ENCODE data around the gene SNX22. TPM values are rescaled to one million over a fixed set of nuclear protein-coding genes. Genes with fewer than 3 reads are reported as not detected.

SNX22 gene
- total RNA-seq, 1 donor from 2014 or later, result 4.2 TPM

DNA sequence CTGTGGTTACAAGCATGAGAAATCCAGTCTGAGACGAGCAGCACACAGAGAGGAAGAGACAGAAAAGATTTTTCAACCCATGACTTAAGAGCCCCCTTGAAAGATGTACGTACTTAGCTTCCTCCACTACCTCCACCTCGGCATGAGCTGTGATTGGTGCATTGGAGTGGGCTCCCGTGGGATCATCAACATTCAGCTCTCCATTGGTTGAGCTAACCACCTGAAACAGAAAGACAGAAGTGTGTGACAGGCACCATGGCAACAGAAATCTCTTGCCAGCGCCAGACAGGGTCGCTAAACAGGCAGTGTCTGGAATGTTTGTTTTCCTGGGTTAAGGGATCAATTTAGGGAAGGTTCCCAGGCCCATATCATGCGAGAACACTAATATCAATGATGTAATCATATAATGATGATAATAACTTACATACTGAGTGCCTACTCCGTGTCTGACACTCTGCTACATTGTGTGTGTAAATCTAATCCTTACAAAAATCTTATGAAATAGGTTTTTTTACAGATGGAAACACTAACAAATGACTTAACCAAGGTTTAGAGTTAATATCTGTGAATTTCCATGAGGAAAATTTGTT, 28.8 kb downstream of the SNX22 start:
- intact Hi-C loops (cut with DNase I), result no loop called here
- no peak for ATAC-seq (ENCODE audit: poor library complexity)
- DNase-seq, result no peak

DNA sequence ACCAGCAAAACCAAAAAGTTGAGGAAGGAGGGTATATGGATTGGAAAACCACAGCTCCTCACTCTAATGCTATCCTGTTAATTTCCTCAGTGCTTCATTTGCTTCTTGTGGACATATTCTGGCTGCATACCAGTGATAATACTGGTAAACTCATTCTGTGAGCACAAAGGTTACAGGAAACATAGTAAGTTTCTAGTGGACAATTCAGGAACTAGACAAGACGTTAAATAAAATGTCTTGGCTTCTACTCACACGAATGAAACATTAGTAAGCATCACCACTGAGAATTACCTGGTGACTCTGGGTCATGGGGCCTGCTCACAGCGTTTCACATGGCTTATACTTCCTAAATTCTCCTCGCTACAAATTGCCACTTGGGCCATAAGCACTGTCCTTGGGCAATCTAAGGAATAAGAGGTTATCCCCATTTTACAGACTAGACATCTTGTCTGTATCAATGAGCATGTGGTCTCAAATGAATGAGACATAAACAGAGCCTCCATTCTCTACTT, 31.4 kb downstream of the SNX22 start:
- intact Hi-C loops (cut with DNase I), result no loop called here
- ATAC-seq (ENCODE audit: poor library complexity) (no peak), DNase-seq (no peak)

DNA sequence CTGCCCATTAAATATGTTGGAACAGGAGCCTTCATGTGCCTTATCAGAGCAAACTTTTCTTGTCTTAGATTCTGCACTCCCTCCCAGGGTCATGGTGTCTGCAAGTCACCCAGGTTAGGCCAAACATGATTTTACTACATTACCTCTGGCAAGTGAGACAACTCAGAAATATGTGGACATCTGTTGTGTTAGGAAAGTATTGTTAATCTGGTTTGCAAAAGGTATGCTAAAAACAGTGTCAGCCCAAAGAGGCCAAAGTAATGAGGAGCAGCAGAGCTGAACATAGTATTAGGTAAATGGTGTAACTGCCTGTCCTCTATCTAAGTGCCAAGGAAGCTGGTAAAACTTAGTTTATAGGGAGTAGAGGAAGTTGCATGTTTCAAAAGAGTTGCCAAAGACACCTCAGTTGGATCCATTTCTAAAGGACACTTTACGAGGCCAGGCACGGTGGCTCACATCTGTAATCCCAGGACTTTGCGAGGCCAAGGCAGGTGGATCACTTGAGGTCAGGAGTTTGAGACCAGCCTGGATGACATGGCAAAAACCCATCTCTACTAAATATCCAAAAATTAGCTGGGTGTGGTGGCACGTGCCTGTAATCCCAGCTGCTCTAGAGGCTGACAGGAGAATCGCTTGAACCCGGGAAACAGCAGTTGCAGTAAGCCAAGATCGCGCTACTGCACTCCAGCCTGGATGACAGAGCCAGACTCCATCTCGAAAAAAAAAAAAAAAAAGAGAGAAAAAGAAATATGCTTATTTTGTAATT, 33.8 kb downstream of the SNX22 start:
- DNase-seq (no peak), ATAC-seq (ENCODE audit: poor library complexity) (no peak)
- intact Hi-C loops (cut with DNase I), result no loop called here

DNA sequence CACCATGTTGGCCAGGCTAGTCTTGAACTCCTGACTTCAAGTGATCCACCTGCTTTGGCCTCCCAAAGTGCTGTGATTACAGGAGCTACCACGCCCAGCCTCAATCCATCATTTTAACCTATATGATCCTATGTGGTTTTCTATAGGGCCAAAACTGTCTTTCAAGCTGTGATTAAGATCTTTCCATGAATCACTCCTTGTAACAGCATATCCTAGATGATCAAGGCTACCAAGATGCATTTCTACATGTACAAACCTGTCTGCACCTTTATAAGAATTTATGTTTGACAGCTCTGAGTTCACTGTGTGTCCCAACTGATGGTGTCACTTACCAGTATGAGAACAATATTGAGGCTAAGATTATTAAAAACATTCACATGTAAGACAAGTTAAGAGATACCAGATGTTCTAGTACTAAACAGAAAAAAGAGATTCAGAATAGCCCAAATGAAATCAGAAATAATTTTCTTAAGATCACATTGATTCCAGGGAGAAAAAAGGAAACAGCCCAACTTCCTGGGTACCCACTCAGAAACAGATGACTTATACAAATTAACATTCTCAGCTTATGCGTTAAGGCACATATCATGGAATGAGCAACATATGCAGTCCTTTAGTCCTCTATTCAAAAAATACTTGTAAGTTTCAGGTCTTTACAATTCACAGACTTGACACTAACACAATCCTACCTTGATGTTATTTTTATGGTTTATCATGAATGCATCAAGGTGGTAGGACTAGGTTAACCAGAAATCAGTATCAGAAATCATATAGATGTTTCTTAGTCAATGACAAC, 36.1 kb downstream of the SNX22 start:
- intact Hi-C loops (cut with DNase I), result no loop called here
- DNase-seq (no peak), ATAC-seq (ENCODE audit: poor library complexity) (no peak)

DNA sequence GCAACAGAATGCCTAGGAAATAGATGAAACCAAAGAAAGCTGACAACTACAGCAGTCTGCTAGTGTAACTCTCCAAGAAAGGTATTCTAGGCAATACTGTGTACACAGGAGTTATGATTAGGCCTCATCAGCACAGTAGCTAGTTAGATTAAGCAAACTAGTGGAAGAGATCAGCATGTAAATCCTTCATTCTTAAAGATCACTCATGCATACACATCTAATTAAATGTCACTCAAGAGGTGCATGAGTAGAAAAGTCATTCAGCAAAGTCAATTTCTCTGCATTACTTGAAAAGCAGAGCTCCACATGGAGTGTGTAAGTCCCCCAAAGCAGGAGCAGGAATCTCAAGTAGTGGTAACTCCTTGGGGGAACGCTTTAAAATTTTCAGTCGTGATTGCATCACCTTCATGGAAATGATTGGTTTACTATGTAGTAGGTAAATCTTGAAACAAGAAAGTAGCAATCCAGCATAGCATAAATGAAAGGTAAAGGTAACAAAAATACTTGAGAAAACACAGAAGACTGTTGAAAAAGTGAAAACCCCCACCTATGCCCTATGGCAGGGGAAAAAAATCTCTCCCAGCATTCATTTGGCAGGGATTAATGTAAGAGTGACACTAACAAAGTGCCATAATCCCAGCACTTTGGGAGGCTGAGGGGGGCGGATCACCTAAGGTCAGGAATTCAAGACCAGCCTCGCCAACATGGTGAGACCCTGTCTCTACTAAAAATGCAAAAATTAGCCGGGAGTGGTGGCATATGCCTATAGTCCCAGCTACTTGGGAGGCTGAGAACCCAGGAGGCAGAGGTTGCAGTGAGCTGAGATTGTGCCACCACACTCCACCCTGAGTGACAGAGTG, 40.7 kb downstream of the SNX22 start:
- DNase-seq (no peak), ATAC-seq (ENCODE audit: poor library complexity) (no peak)
- intact Hi-C loops (cut with DNase I), result no loop called here

DNA sequence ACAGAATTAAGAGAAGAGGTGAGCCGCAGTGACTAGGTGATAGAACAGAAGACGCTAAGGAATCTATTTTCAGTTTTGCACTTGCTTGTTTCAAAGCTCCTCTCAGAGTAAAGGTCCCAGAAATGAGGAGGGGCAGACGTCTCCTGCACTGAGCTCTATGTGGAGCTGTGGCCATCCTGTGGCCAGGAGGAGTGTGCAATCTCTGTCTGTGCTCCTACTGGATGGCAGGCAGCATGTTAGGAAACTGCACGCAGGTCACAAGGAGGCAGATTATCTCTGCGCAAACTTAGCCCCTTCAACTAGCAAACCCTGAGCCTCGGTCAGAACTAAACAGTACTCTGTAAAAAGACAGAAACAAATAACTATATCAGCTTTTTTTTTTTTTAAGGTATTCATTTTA, 42.4 kb downstream of the SNX22 start:
- ATAC-seq (ENCODE audit: poor library complexity), result no peak
- intact Hi-C loops (cut with DNase I), result no loop called here
- no peak for DNase-seq

DNA sequence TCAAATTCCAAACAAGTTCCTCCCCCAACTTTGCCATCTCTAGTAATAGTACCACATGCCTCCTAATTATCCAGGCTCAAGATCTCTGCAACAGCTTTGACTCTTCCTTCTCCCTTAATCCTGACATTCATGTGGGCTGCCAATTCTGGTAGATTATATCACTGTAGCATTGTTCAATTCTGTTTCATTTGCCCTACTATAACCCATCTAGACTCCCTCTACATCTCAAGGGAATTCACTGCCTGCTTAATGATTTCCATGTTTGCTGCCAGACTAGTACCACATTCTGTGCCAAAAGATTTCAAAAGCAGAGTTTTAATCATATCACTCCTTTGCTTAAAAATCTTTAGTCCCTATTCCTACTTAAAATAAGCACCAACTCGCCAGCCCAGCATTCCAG, 45.9 kb downstream of the SNX22 start:
- DNase-seq (no peak), ATAC-seq (ENCODE audit: poor library complexity) (peak; percentile 15)
- intact Hi-C loops (cut with DNase I), result no loop called here

DNA sequence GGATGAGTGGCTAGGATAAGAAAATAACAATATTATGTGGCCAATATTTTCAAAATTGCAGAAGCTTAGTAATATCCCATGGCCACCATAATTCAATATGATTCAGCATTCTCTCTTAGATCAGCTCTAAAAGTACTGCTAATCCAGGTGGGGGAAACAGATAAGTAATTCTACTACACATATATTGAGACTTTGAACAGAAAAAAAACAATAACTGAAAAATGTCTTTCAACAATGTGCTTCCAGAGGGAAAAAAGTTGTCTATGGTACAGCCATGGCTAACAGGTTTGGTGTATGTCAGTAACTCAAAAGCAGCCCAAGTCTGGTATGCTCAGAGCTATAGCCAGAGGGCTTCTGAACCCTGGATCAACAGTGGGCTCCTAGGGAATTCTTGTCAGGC, 53.7 kb downstream of the SNX22 start:
- no peak for DNase-seq
- no peak for ATAC-seq (ENCODE audit: poor library complexity)
- intact Hi-C loops (cut with DNase I), result no loop called here

Other genes starting within 250 kb of the SNX22 start
- gene DAPK2, start 105.2 kb upstream of the SNX22 start, total RNA-seq, result 48.2 TPM
- 57.9 TPM for gene CIAO2A, start 57.9 kb upstream of the SNX22 start, total RNA-seq
- 86.3 TPM for gene SNX1, start 55.7 kb upstream of the SNX22 start, total RNA-seq
- gene PPIB, start 11.3 kb downstream of the SNX22 start, total RNA-seq, result 94.9 TPM
- gene CSNK1G1, start 204.4 kb downstream of the SNX22 start, total RNA-seq, result 6.0 TPM
- 0.59 TPM for gene PCLAF, start 229.7 kb downstream of the SNX22 start, total RNA-seq
- gene TRIP4, start 236.1 kb downstream of the SNX22 start, total RNA-seq, result 13.1 TPM